Naive B cell (primary cell): ENCODE results near the gene SNORC. TPM values are rescaled to one million over a fixed set of nuclear protein-coding genes. Genes with fewer than 3 reads are reported as not detected.

Experiments used
- ATAC-seq, 2 donors: fragments of 150-1000 bp; cut with Tn5 transposase; 2 replicates each; pipeline ENCODE4 v1.10.0; 2021; ENCODE audit warnings: low read depth in 2 of 2, mild to moderate bottlenecking in 2 of 2, moderate library complexity in 2 of 2
- DNase-seq: peaks from one replicate; pipeline ENCODE4 v3.0.0; 2022
- H3K27ac Mint-ChIP-seq, 6 donors: one replicate each; pipeline ENCODE4 v1.8.0; 2020 to 2022; ENCODE audit warnings: mild to moderate bottlenecking in 6 of 6, mixed read lengths in 6 of 6, moderate library complexity in 5 of 6, inconsistent platforms in 2 of 6
- H3K27me3 Mint-ChIP-seq, 3 donors: one replicate each; pipeline ENCODE4 v1.8.0; 2021 to 2022; ENCODE audit warnings: mixed read lengths in 3 of 3, mild to moderate bottlenecking in 1 of 3
- H3K36me3 Mint-ChIP-seq, 2 donors: one replicate each; pipeline ENCODE4 v1.8.0; 2020 to 2022; ENCODE audit warnings: mixed read lengths in 2 of 2, inconsistent platforms in 1 of 2, mild to moderate bottlenecking in 1 of 2
- H3K4me1 Mint-ChIP-seq, 3 donors: one replicate each; pipeline ENCODE4 v1.8.0; 2020 to 2022; ENCODE audit warnings: mixed read lengths in 3 of 3, inconsistent platforms in 1 of 3, mild to moderate bottlenecking in 1 of 3, moderate library complexity in 1 of 3
- H3K4me3 Mint-ChIP-seq, 8 donors: one replicate each; pipeline ENCODE4 v1.8.0; 2020 to 2022; ENCODE audit warnings: mild to moderate bottlenecking in 8 of 8, mixed read lengths in 8 of 8, moderate library complexity in 8 of 8, inconsistent platforms in 2 of 8
- H3K9me3 Mint-ChIP-seq, 7 donors: one replicate each; pipeline ENCODE4 v1.8.0; 2020 to 2022; ENCODE audit warnings: mixed read lengths in 7 of 7, mild to moderate bottlenecking in 5 of 7, inconsistent platforms in 2 of 7, moderate library complexity in 1 of 7
- polyA plus RNA-seq, 6 donors: library from polyadenylated mRNA; unstranded; fragments of 300-500 nt; fragmentation: Illumina TruSeq; gene quantifications; one replicate each; pipeline ENCODE4 v1.2.3, GENCODE V29; 2021; ENCODE audit warnings: low read depth in 6 of 6

SNORC gene
- polyA plus RNA-seq, 6 donors from 2014 or later = 0.12 TPM; not detected in 5

GRCh38 chr2:232852676-232853075 is 17.4 kb upstream of the SNORC start:
- Mint-ChIP-seq H3K4me3 (no peak overlapping the region), H3K27ac (no peak overlapping the region), H3K4me1 (peaks cover 0 to 14% (median 0%) of the 10 kb centered on the region in 3 donors), H3K9me3 (no peaks in the 10 kb centered on the region), H3K27me3 (no peaks in the 10 kb centered on the region), H3K36me3 (peaks cover 12 to 37% of the 10 kb centered on the region in 2 donors)
- no peak for ATAC-seq
- DNase-seq = no peak

GRCh38 chr2:232854082-232854481 is 16.0 kb upstream of the SNORC start:
- no peaks in the 10 kb centered on the region for H3K27me3 Mint-ChIP-seq
- DNase-seq = no peak
- H3K27ac Mint-ChIP-seq = peak overlapping the region in 1 of 6 donors; percentile 28
- peaks cover 0 to 14% (median 0%) of the 10 kb centered on the region in 3 donors for H3K4me1 Mint-ChIP-seq
- H3K36me3 Mint-ChIP-seq = peaks cover 16 to 30% of the 10 kb centered on the region in 2 donors
- no peak overlapping the region for H3K4me3 Mint-ChIP-seq
- no peak for ATAC-seq
- H3K9me3 Mint-ChIP-seq = no peaks in the 10 kb centered on the region

GRCh38 chr2:232857158-232857563 is 12.9 kb upstream of the SNORC start:
- peaks cover 0 to 10% (median 0%) of the 10 kb centered on the region in 3 donors for H3K4me1 Mint-ChIP-seq
- ATAC-seq (no peak), DNase-seq (no peak)
- H3K9me3 Mint-ChIP-seq = no peaks in the 10 kb centered on the region
- H3K4me3 Mint-ChIP-seq = no peak overlapping the region
- H3K27ac Mint-ChIP-seq = peak overlapping the region in 2 of 6 donors; percentile 20 to 28
- H3K36me3 Mint-ChIP-seq = peaks cover 17 to 21% of the 10 kb centered on the region in 2 donors
- H3K27me3 Mint-ChIP-seq = no peaks in the 10 kb centered on the region

GRCh38 chr2:232859385-232859916 is 10.6 kb upstream of the SNORC start:
- ATAC-seq (no peak), DNase-seq (no peak)
- no peaks in the 10 kb centered on the region for H3K27me3 Mint-ChIP-seq
- no peak overlapping the region for H3K4me3 Mint-ChIP-seq
- no peaks in the 10 kb centered on the region for H3K4me1 Mint-ChIP-seq
- peak overlapping the region in 3 of 6 donors; percentile 67 to 88 (median 84) for H3K27ac Mint-ChIP-seq
- H3K36me3 Mint-ChIP-seq = peaks cover 12 to 21% of the 10 kb centered on the region in 2 donors
- H3K9me3 Mint-ChIP-seq = no peaks in the 10 kb centered on the region

- no peaks in the 10 kb centered on the region for H3K4me1 Mint-ChIP-seq
- DNase-seq (no peak), ATAC-seq (no peak)
- H3K9me3 Mint-ChIP-seq = no peaks in the 10 kb centered on the region
- no peak overlapping the region for H3K4me3 Mint-ChIP-seq
- no peaks in the 10 kb centered on the region for H3K27me3 Mint-ChIP-seq
- H3K36me3 Mint-ChIP-seq = peaks cover 12 to 21% of the 10 kb centered on the region in 2 donors
- peak overlapping the region in 1 of 6 donors; percentile 24 for H3K27ac Mint-ChIP-seq
Observed at GRCh38 chr2:232860593-232861241, 9.3 kb upstream of the SNORC start.

GRCh38 chr2:232861353-232861752 is 8.7 kb upstream of the SNORC start:
- Mint-ChIP-seq H3K27ac (peak overlapping the region in 1 of 6 donors; percentile 54), H3K27me3 (no peaks in the 10 kb centered on the region), H3K36me3 (peaks cover 12 to 21% of the 10 kb centered on the region in 2 donors), H3K4me1 (no peaks in the 10 kb centered on the region), H3K4me3 (no peak overlapping the region), H3K9me3 (no peaks in the 10 kb centered on the region)
- ATAC-seq (no peak), DNase-seq (no peak)

- peaks cover 0 to 7% of the 10 kb centered on the region in 2 donors for H3K36me3 Mint-ChIP-seq
- ATAC-seq (no peak), DNase-seq (no peak)
- no peak overlapping the region for H3K4me3 Mint-ChIP-seq
- peaks cover 0 to 2% (median 0%) of the 10 kb centered on the region in 3 donors for H3K4me1 Mint-ChIP-seq
- no peaks in the 10 kb centered on the region for H3K27me3 Mint-ChIP-seq
- no peaks in the 10 kb centered on the region for H3K9me3 Mint-ChIP-seq
- peak overlapping the region in 3 of 6 donors; percentile 23 to 71 (median 41) for H3K27ac Mint-ChIP-seq
Observed at GRCh38 chr2:232863996-232864395, 6.1 kb upstream of the SNORC start.

GRCh38 chr2:232865165-232865564 is 4.9 kb upstream of the SNORC start:
- DNase-seq (no peak), ATAC-seq (no peak)
- peaks cover 0 to 4% (median 0%) of the 10 kb centered on the region in 3 donors for H3K4me1 Mint-ChIP-seq
- H3K9me3 Mint-ChIP-seq = no peaks in the 10 kb centered on the region
- no peaks in the 10 kb centered on the region for H3K27me3 Mint-ChIP-seq
- no peak overlapping the region for H3K4me3 Mint-ChIP-seq
- H3K27ac Mint-ChIP-seq = no peak overlapping the region
- no peaks in the 10 kb centered on the region for H3K36me3 Mint-ChIP-seq

- Mint-ChIP-seq H3K27me3 (no peaks in the 10 kb centered on the region), H3K4me3 (no peak overlapping the region), H3K36me3 (no peaks in the 10 kb centered on the region), H3K27ac (no peak overlapping the region), H3K9me3 (no peaks in the 10 kb centered on the region), H3K4me1 (peaks cover 0 to 4% (median 0%) of the 10 kb centered on the region in 3 donors)
- DNase-seq (no peak), ATAC-seq (no peak)
Observed at GRCh38 chr2:232866104-232866503, 4.0 kb upstream of the SNORC start.

- no peaks in the 10 kb centered on the region for H3K9me3 Mint-ChIP-seq
Observed at GRCh38 chr2:232869138-232870017, 686 bp upstream of the SNORC start.

GRCh38 chr2:232870766-232871371 is 805 bp downstream of the SNORC start:
- no peak for ATAC-seq
- peak overlapping the region in 1 of 8 donors; percentile 47 for H3K4me3 Mint-ChIP-seq
- H3K27ac Mint-ChIP-seq = peak overlapping the region in 1 of 6 donors; percentile 86
- no peaks in the 10 kb centered on the region for H3K9me3 Mint-ChIP-seq
- peaks cover 5 to 22% (median 11%) of the 10 kb centered on the region in 3 donors for H3K27me3 Mint-ChIP-seq
- peaks cover 10 to 19% (median 12%) of the 10 kb centered on the region in 3 donors for H3K4me1 Mint-ChIP-seq
- H3K36me3 Mint-ChIP-seq = no peaks in the 10 kb centered on the region
- DNase-seq = no peak

More at GRCh38 chr2:232869138-232870017, 686 bp upstream of the SNORC start:
- Mint-ChIP-seq H3K4me3 (no peak overlapping the region), H3K36me3 (no peaks in the 10 kb centered on the region), H3K27me3 (peaks cover 0 to 7% (median 4%) of the 10 kb centered on the region in 3 donors), H3K4me1 (peaks cover 0 to 6% (median 4%) of the 10 kb centered on the region in 3 donors), H3K27ac (peak overlapping the region in 1 of 6 donors; percentile 60)
- no peak for ATAC-seq
- no peak for DNase-seq

GRCh38 chr2:232871418-232871834 is 1.4 kb downstream of the SNORC start:
- no peak for DNase-seq
- Mint-ChIP-seq H3K4me3 (no peak overlapping the region), H3K9me3 (no peaks in the 10 kb centered on the region), H3K36me3 (no peaks in the 10 kb centered on the region), H3K4me1 (peaks cover 10 to 19% (median 12%) of the 10 kb centered on the region in 3 donors), H3K27me3 (peaks cover 5 to 22% (median 11%) of the 10 kb centered on the region in 3 donors), H3K27ac (no peak overlapping the region)
- no peak for ATAC-seq
